ENCODE results near the gene LRRC74B. TPM values are rescaled to one million over a fixed set of nuclear protein-coding genes. Genes with fewer than 3 reads are reported as not detected.
A peak's percentile ranks its signal among the peaks of the same experiment; 100 is the strongest.
"Not testable (repeated sequence)": the region's sequence is repeated elsewhere in the genome, so short reads cannot be mapped to it uniquely, and the experiment has no call there.

LRRC74B gene
- total RNA-seq: not detected

GRCh38 chr22:21045585-21046294 is at the start of gene LRRC74B:
Gene LRRC74B, plus strand, starts transcription at chr22:21045946. Its CDS starts 41 bp downstream, at chr22:21045987.
- DNase-seq (ENCODE audit: low spot score): peak; percentile 80
- ATAC-seq: peak; percentile 93

GRCh38 chr22:20996031-20996410 is 49.7 kb upstream of the LRRC74B start:
- ATAC-seq: no peak
- no peak for DNase-seq (ENCODE audit: low spot score)

DNA sequence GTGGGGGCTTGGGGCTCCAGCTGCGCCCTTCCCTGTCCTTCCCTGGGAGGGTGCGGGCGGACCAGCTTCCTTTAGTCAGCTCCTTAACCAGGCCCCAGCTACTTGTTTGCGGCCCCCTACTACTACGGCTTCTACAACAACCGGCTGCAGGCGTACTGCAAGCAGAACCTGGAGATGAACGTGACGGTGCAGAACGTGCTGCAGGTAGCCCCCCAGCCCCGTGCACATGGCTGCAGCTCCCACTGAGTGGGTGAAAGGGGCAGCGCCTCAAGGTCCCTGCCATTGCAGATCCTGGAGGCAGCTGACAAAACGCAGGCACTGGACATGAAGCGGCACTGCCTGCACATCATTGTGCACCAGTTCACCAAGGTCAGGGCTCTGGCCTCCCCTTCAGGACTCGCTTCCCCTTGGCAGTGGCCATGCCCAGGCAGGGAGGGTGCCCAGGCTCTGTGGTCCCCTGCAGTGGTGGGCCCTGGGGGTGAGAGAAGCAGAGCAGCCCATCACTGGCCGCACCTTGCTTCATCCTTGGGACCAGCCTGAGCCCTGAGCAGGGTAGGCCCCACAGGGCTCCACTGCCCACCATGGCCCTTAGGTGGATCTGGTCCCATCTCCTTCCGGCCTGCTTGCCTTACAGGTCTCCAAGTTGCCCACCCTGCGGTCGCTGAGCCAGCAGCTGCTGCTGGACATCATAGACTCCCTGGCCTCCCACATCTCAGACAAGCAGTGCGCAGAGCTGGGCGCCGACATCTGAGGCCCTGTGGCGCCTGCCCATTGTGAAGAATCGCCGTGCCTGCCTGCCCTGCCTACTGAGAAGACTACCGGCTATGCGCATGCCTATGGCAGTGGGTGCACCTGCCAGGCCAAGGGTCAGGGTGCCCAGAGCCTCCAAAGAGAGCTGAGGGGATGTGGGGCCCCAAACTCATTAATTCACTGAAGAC is 48.9 kb upstream of the LRRC74B start:
- ATAC-seq: no peak
- no peak for DNase-seq (ENCODE audit: low spot score)

DNA sequence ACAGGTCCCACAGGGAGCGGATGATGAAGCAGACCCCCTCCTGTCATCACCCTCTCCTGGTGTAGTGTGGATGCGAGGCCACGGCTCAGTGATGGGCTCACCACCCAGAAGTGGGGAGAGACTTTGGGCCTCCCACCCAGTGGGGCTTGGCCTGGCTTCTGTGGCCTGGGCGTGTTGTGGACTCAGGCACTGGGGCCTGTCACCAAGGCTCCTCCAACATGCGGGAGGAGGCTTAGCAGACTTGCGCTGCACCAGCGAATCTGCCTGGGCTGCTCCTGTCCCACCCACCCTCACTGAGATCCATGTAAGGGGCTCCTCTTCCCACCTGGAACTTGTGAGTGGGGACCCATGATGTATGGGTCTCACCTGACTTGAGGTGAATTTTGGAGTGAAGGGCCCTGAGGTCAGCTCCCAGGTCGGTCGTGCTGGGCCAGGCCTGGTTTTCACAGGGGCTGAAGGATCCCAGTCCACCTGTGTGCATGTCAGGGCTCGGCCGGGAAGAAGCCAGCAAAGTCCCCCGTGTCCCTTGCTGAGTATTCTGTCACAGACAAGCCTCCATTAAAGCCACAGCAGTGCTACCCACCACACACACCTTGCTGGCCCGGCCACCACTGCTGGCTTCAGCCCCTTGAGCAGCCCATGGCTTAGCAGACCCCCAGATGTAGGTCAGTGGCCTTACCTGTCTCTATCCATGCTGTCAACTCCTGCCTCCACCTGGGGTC is 48.0 kb upstream of the LRRC74B start:
- no peak for ATAC-seq

GRCh38 chr22:20998411-20999336 is 47.1 kb upstream of the LRRC74B start:
- no peak for DNase-seq (ENCODE audit: low spot score)
- ATAC-seq: no peak

More for the DNA sequence above, 48.0 kb upstream of the LRRC74B start:
- no peak for DNase-seq (ENCODE audit: low spot score)

- DNase-seq (ENCODE audit: low spot score): no peak
Observed at GRCh38 chr22:20999350-21000206, 46.2 kb upstream of the LRRC74B start.

GRCh38 chr22:21000207-21000986 is 45.3 kb upstream of the LRRC74B start:
- ATAC-seq (no peak), DNase-seq (ENCODE audit: low spot score) (no peak)

More at GRCh38 chr22:20999350-21000206, 46.2 kb upstream of the LRRC74B start:
- no peak for ATAC-seq

DNA sequence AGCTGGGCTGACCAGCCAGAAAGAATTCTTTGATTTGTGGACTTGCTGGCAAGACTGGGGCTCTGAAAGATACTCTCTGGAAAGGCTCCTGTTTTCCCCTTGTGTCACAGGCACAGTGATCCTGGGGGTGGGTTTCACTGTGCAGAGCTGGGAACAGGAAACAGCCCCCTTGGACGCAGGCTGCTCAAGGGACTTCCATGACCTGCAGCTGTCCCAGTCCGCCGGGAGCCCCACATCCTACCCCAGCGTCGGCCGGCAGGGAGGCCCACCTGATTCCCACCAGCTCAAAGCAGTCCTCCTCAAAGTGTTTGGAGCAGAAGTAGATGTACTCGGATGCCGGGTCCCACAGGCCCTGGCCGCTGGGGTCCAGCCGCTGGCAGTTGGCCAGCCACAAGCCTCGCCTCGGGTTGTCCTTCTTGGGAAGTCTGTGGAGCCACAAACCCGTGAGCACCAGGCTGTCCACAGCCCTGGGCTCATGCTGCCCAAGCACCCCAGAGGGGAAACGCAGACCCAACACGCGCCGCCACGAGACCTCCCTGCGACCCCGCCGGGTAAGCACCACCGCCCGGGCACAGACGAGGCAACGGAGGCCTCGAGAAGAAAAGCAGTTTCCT is 44.7 kb upstream of the LRRC74B start:
- ATAC-seq (no peak), DNase-seq (ENCODE audit: low spot score) (no peak)

- ATAC-seq (peak; percentile 91), DNase-seq (ENCODE audit: low spot score) (peak; percentile 97)
Observed at GRCh38 chr22:21001601-21002325, 44.0 kb upstream of the LRRC74B start, which contains the start of gene THAP7. Gene THAP7, minus strand, starts transcription at chr22:21002118. Its CDS starts 207 bp downstream, at chr22:21001911.

GRCh38 chr22:21003782-21004181 is 42.0 kb upstream of the LRRC74B start:
- DNase-seq (ENCODE audit: low spot score): no peak

GRCh38 chr22:21009208-21009607 is 36.5 kb upstream of the LRRC74B start:
- ATAC-seq; DNase-seq (ENCODE audit: low spot score): not testable (repeated sequence)

More at GRCh38 chr22:21003782-21004181, 42.0 kb upstream of the LRRC74B start:
- ATAC-seq: no peak

- ATAC-seq (peak; percentile 74), DNase-seq (ENCODE audit: low spot score) (no peak)
Observed at GRCh38 chr22:21009638-21010425, 35.9 kb upstream of the LRRC74B start.

DNA sequence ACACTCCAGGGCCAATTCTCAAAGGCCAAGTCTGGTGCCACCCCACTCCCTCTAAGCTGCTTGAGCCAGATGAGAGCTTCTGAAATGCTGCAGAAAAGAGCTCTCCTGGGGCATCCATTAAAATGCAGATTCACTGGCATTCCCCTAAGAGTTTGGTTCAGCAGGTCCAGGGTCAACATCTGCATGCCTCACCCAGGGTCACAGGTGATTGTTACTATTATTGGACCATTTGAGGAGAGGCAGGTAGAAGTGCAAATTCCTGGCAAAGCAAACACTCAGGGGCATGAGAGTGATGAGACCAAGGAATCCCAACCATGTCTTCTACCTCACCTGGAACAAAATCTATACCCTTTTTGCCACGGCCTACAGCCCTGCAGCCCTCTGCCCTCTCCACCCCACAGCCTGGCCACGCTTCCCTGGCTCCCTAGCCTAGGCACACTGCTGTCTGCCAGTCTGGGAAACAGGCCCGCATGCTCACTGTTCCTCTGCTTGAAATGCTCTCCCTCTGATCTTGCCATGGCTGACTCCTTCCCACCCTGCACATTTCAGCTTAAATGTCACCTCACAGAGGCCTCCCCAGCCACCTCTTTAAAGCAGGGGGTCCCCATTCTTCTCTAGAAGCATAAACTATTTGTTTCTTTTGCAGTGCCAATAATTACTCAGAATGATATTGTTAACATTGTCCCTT is 35.2 kb upstream of the LRRC74B start:
- ATAC-seq (no peak), DNase-seq (ENCODE audit: low spot score) (no peak)

DNA sequence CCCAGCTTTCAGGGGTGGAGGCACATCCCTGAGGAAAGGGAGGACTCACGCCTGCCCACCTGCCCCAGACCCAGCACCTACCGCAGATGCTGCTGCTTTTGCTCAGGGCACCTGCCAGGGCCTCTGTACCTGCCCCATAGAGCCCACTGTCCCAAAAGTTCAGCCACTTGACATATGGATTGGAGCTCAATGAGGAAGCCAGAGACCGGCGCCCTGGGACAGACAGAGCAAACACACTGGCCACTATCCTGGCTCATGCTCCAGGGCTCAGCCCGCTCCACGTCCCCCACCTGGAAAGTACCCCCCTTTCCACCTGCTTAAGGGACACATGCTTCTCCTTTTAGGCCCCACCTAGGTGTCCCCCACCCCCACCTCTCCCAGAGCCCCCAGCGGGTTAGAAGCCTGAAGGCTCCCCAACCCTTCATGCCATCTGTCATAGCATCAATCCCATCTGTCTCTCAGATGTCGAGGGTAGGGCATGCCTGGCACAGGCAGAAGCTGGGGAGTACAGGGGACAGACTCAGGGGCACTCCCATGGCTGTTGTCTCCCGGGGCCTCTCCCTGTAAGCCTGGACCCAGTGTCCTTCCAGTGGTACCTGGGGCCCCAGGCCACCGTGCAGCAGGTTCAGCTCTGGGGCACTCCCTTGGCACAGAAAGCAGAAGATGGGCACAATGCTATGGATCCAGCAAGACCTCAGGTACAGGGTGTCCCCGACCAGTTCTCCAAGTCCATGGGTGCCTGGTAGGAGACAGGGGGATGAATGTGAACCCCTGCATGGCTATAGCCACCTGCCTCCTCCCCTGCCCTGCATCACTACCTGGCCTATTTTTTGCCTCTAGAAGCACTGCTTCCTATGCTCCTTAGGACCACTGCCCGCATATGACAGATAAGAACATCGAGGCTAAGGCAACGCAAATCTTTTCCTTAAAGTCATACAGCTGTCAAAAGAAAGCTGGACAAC is 33.0 kb upstream of the LRRC74B start:
- no peak for ATAC-seq
- DNase-seq (ENCODE audit: low spot score): no peak
